Measurements from ENCODE around the gene OPN1MW.
"Not testable (repeated sequence)": the region's sequence is repeated elsewhere in the genome, so short reads cannot be mapped to it uniquely, and the experiment has no call there.

- TF ChIP-seq CSRNP3, ZNF8, ZNF70 (CRISPR knock-in tag; IDR thresholded peaks at IDR 0.05): not testable (repeated sequence)
Measured at GRCh38 chrX:154219456-154219855, 37.1 kb downstream of the OPN1MW start, which contains the start of gene OPN1MW2.
